Gastroesophageal sphincter (tissue), 3 donors: ENCODE results near the gene PSME2.

Source experiments
- CTCF ChIP-seq, 4 experiments: fragments of 200-600 bp in 2 of 4; fragments of 450-650 bp in 2 of 4; sonication (generic) in 1 of 4; IDR thresholded peaks; one replicate each; pipeline ENCODE4 v1.5.1; 2017 to 2019; ENCODE audit warnings: antibody characterized with exemption in 4 of 4, mild to moderate bottlenecking in 2 of 4, moderate library complexity in 2 of 4
- EP300 ChIP-seq: sonication (generic); formaldehyde crosslinking; IDR thresholded peaks from one replicate; pipeline ENCODE4 v1.6.1; 2017; ENCODE audit warnings: antibody characterized with exemption, mild to moderate bottlenecking
- POLR2A ChIP-seq, 2 donors: fragments of 450-650 bp; IDR thresholded peaks; one replicate each; pipeline ENCODE4 v1.6.1; 2017; ENCODE audit warnings: antibody characterized with exemption in 2 of 2, mild to moderate bottlenecking in 2 of 2, moderate library complexity in 1 of 2

GRCh38 chr14:24150993-24151392 lies 4.6 kb upstream of the PSME2 start:
- no peak for TF ChIP-seq CTCF (IDR thresholded peaks at IDR 0.05)
- TF ChIP-seq POLR2A (IDR thresholded peaks at IDR 0.05): no peak
- TF ChIP-seq EP300: no peak
